Keratinocyte (primary cell): ENCODE data around the gene CHCHD6. TPM values are rescaled to one million over a fixed set of nuclear protein-coding genes. Genes with fewer than 3 reads are reported as not detected.

Experiments used
- DNase-seq: peaks from one replicate; pipeline ENCODE4 v3.0.0-alpha.2; 2011; ENCODE audit warnings: low read depth, missing footprints, low spot score
- FAIRE-seq: peaks from 2 replicates; lab custom pipeline; 2011; peaks lifted over from hg19 to GRCh38; lab: Jason Lieb, UNC
- H2AFZ ChIP-seq: 2 replicates; pipeline ENCODE4 v1.6.0; 2012; ENCODE audit warnings: low read length, control low read depth, inconsistent platforms; ENCODE audit not compliant: control insufficient read depth
- H3K27ac ChIP-seq: 2 replicates; pipeline ENCODE4 v1.5.1; 2011; ENCODE audit warnings: low read length; ENCODE audit not compliant: control insufficient read depth, insufficient read depth
- H3K27me3 ChIP-seq: 3 replicates; pipeline ENCODE4 v1.6.0; 2011; ENCODE audit warnings: low read length; ENCODE audit not compliant: control insufficient read depth, insufficient read depth; ENCODE audit errors: extremely low read depth
- H3K36me3 ChIP-seq, 2 experiments: 2 replicates in 1 of 2; 3 replicates in 1 of 2; pipeline ENCODE4 v1.5.1; 2011; ENCODE audit warnings: low read length in 2 of 2, mild to moderate bottlenecking in 1 of 2; ENCODE audit not compliant: control insufficient read depth in 2 of 2, insufficient read depth in 2 of 2; ENCODE audit errors: extremely low read depth in 1 of 2
- H3K4me1 ChIP-seq: 3 replicates; pipeline ENCODE4 v1.5.1; 2011; ENCODE audit warnings: low read length; ENCODE audit not compliant: control insufficient read depth, insufficient read depth; ENCODE audit errors: extremely low read depth
- H3K4me2 ChIP-seq: 3 replicates; pipeline ENCODE4 v1.6.0; 2011; ENCODE audit warnings: low read depth, low read length; ENCODE audit not compliant: control insufficient read depth, insufficient read depth; ENCODE audit errors: extremely low read depth
- H3K4me3 ChIP-seq, 3 experiments: fragments of 200-600 bp in 1 of 3; sonication (generic) in 1 of 3; 2 replicates in 2 of 3; 3 replicates in 1 of 3; pipeline ENCODE4 v1.5.1; 2011 to 2016; ENCODE audit warnings: low read length in 3 of 3, mild to moderate bottlenecking in 3 of 3, control low read depth in 2 of 3, inconsistent platforms in 1 of 3, low read depth in 1 of 3, mixed read lengths in 1 of 3, mixed run types in 1 of 3, moderate library complexity in 1 of 3; ENCODE audit not compliant: control insufficient read depth in 2 of 3, insufficient read depth in 2 of 3; ENCODE audit errors: extremely low read depth in 1 of 3
- H3K79me2 ChIP-seq: 2 replicates; pipeline ENCODE4 v1.6.0; 2012; ENCODE audit warnings: low read length; ENCODE audit not compliant: control insufficient read depth, insufficient read depth
- H3K9ac ChIP-seq: 3 replicates; pipeline ENCODE4 v1.6.0; 2011; ENCODE audit warnings: low read length; ENCODE audit not compliant: control insufficient read depth, insufficient read depth; ENCODE audit errors: extremely low read depth
- H3K9me1 ChIP-seq: 3 replicates; pipeline ENCODE4 v1.6.0; 2011; ENCODE audit warnings: low read length; ENCODE audit not compliant: control insufficient read depth, insufficient read depth; ENCODE audit errors: extremely low read depth
- H3K9me3 ChIP-seq: 2 replicates; pipeline ENCODE4 v1.5.1; 2012; ENCODE audit warnings: low read depth, low read length; ENCODE audit not compliant: control insufficient read depth
- H4K20me1 ChIP-seq: 3 replicates; pipeline ENCODE4 v1.6.0; 2011; ENCODE audit warnings: low read length; ENCODE audit not compliant: control insufficient read depth, insufficient read depth; ENCODE audit errors: extremely low read depth
- EZH2 ChIP-seq: IDR thresholded peaks from one replicate; pipeline ENCODE4 v1.6.1; 2012; ENCODE audit warnings: inconsistent platforms, mild to moderate bottlenecking, low read length, moderate library complexity
- dilution Hi-C: fragments of 300-500 bp; cut with MboI; formaldehyde crosslinking; loops from one replicate; pipeline ENCODE4 v1.7.0; 2020; ENCODE audit warnings: low sequenced_read_pairs; ENCODE audit not compliant: extremely low pct_ligation_motif_present
- polyA plus RNA-seq, 5 experiments: library from polyadenylated mRNA; depleted of rRNA in 3 of 5; stranded (reverse) in 3 of 5; stranded (forward) in 1 of 5; unstranded in 1 of 5; fragments of >200 nt; gene quantifications; 1 replicate in 1 of 5; 2 replicates in 3 of 5; 3 replicates in 1 of 5; pipeline versions ENCODE4 v1.2.1 to v1.2.3, GENCODE V29; 2011 to 2012; ENCODE audit warnings: missing spikeins in 2 of 5, low read depth in 1 of 5, low replicate concordance in 1 of 5
- TF ChIP-seq, protein P1 (sequence below), 3 experiments: IDR thresholded peaks in 1 of 3; conservative IDR thresholded peaks in 1 of 3; optimal IDR thresholded peaks in 1 of 3; 2 replicates in 2 of 3; 3 replicates in 1 of 3; pipeline versions ENCODE3 to v1.5.1; 2011; ENCODE audit warnings: low read length in 3 of 3, mild to moderate bottlenecking in 3 of 3, moderate library complexity in 2 of 3, control low read depth in 1 of 3, inconsistent platforms in 1 of 3; ENCODE audit not compliant: insufficient read depth in 2 of 3; ENCODE audit errors: extremely low read depth in 1 of 3

Gene CHCHD6
- polyA plus RNA-seq, 1 donor (not counting 4 experiments of a cell fraction or from before 2014, with no cell fraction given), result 21.7 TPM

DNA sequence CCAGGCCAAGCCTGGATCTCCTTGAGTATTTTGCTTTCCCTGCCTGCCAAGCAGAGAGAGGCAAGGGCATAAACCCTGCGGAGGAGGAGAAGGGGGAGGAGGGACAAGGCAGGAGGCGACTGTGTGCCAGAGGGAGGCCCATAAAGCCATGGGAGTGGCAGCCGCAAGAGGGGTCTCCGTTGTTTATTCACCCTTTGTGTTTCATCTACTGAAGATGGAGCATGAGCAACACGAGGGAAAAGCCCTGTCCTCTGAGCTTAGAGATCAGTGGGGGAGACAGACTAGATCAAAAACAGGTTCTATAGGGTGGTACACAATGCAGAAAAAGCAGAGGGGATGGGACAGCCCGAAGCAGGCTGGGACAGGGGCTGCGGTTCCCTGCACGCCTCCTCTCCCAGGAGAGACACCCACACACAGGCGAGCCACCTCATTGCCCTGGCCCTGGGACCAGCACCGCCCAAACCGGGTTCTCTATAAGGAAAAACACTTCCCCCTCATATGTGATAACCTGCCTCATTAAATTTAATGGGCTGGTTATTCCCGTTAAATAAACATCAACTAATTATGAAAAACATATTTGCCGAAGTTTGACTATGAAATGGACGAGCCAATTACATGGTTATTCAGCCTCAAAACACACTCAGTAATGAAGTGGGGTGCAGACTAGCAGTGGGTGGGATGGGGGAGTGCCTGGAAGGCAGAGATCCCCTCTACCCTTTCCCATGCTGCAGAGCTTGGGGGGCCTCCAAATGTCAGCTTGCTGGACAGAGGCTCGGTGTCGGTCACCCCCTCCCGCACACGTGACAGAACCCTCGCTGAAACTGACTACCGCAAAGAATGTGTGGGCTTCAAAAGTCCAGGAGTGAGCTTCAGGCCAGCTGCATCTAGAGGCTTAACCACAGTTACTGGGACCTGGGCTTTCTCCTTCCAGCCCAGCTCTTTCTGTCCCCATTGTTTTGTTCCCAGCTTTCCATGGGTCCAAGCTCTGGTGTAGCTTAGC is 264.7 kb downstream of the CHCHD6 start:
- H3K4me3 ChIP-seq, result no peak overlapping the region
- no peak for FAIRE-seq
- H3K9me1 ChIP-seq, result no peaks in the 10 kb centered on the region
- H3K9ac ChIP-seq, result no peak overlapping the region
- no peaks in the 10 kb centered on the region for H4K20me1 ChIP-seq
- dilution Hi-C loops, result no loop called here
- H3K27ac ChIP-seq, result no peak overlapping the region
- no peaks in the 10 kb centered on the region for H3K27me3 ChIP-seq
- no peak overlapping the region for H3K4me2 ChIP-seq
- no peaks in the 10 kb centered on the region for H3K79me2 ChIP-seq
- no peaks in the 10 kb centered on the region for H3K36me3 ChIP-seq
- no peak for DNase-seq
- no peaks in the 10 kb centered on the region for H3K4me1 ChIP-seq
- no peak overlapping the region for H2AFZ ChIP-seq
- TF ChIP-seq EZH2, result no peak
- TF ChIP-seq, protein P1, sequence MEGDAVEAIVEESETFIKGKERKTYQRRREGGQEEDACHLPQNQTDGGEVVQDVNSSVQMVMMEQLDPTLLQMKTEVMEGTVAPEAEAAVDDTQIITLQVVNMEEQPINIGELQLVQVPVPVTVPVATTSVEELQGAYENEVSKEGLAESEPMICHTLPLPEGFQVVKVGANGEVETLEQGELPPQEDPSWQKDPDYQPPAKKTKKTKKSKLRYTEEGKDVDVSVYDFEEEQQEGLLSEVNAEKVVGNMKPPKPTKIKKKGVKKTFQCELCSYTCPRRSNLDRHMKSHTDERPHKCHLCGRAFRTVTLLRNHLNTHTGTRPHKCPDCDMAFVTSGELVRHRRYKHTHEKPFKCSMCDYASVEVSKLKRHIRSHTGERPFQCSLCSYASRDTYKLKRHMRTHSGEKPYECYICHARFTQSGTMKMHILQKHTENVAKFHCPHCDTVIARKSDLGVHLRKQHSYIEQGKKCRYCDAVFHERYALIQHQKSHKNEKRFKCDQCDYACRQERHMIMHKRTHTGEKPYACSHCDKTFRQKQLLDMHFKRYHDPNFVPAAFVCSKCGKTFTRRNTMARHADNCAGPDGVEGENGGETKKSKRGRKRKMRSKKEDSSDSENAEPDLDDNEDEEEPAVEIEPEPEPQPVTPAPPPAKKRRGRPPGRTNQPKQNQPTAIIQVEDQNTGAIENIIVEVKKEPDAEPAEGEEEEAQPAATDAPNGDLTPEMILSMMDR (optimal IDR thresholded peaks at IDR 0.05 in 1 of 3, IDR thresholded peaks at IDR 0.05 in 1 of 3, conservative IDR thresholded peaks at IDR 0.05 in 1 of 3; ENCODE audit: extremely low read depth in 1 of 3, insufficient read depth in 2 of 3, low read length in 3 of 3), result no peak
- no peaks in the 10 kb centered on the region for H3K9me3 ChIP-seq

DNA sequence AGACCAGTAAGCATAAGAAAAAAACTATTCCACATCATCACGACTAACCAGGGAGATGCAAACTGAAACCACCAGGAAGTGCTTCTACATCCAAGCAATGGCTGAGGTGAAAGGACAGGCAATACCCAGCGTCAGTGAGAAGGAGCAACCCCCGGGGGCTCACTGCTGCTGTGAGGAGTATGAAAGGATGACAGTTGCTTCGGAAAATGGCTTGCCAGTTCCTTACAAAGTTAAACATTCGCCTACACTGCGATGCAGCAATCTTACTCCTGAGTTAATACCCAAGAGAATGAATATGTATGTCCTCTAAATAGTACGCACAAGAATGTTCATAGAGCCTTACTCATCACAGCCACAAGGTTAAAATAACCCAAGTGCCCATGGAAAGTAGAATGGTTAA is 265.5 kb downstream of the CHCHD6 start:
- no peaks in the 10 kb centered on the region for H4K20me1 ChIP-seq
- DNase-seq (no peak), FAIRE-seq (no peak)
- no peak overlapping the region for H3K27ac ChIP-seq
- H3K9me3 ChIP-seq, result peaks cover 2% of the 10 kb centered on the region
- TF ChIP-seq, protein P1 (optimal IDR thresholded peaks at IDR 0.05 in 1 of 3, IDR thresholded peaks at IDR 0.05 in 1 of 3, conservative IDR thresholded peaks at IDR 0.05 in 1 of 3; ENCODE audit: extremely low read depth in 1 of 3, insufficient read depth in 2 of 3, low read length in 3 of 3), result no peak
- no peak for TF ChIP-seq EZH2
- H3K4me1 ChIP-seq, result no peaks in the 10 kb centered on the region
- no peak overlapping the region for H3K9ac ChIP-seq
- no peak overlapping the region for H2AFZ ChIP-seq
- no peak overlapping the region for H3K4me2 ChIP-seq
- H3K79me2 ChIP-seq, result no peaks in the 10 kb centered on the region
- no peaks in the 10 kb centered on the region for H3K9me1 ChIP-seq
- dilution Hi-C loops, result no loop called here
- H3K27me3 ChIP-seq, result no peaks in the 10 kb centered on the region
- H3K36me3 ChIP-seq, result no peaks in the 10 kb centered on the region
- no peak overlapping the region for H3K4me3 ChIP-seq
